ENCODE results near the gene GRK4. TPM values are rescaled to one million over a fixed set of nuclear protein-coding genes. Genes with fewer than 3 reads are reported as not detected.

GRK4 gene
- total and polyA plus RNA-seq, 10 of the 15 experiments (the other 5 are each of a cell fraction or from before 2014, with no cell fraction given): 1.1 to 4.0 (median 2.5) TPM

DNA sequence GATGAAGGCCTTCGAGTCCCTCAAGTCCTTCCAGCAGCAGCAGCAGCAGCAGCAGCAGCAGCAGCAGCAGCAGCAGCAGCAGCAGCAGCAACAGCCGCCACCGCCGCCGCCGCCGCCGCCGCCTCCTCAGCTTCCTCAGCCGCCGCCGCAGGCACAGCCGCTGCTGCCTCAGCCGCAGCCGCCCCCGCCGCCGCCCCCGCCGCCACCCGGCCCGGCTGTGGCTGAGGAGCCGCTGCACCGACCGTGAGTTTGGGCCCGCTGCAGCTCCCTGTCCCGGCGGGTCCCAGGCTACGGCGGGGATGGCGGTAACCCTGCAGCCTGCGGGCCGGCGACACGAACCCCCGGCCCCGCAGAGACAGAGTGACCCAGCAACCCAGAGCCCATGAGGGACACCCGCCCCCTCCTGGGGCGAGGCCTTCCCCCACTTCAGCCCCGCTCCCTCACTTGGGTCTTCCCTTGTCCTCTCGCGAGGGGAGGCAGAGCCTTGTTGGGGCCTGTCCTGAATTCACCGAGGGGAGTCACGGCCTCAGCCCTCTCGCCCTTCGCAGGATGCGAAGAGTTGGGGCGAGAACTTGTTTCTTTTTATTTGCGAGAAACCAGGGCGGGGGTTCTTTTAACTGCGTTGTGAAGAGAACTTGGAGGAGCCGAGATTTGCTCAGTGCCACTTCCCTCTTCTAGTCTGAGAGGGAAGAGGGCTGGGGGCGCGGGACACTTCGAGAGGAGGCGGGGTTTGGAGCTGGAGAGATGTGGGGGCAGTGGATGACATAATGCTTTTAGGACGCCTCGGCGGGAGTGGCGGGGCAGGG lies 111.7 kb downstream of the GRK4 start (continued):
- no peak for TF ChIP-seq ZBTB40 (IDR thresholded peaks at IDR 0.05; ENCODE audit: borderline replicate concordance)
- TF ChIP-seq JUNB (IDR thresholded peaks at IDR 0.05): 0 out of 2 replicates have a peak, but pooled peaks have one; percentile 7
- TF ChIP-seq STAT1 (conservative IDR thresholded peaks at IDR 0.05): 0 out of 2 replicates have a peak, but pooled peaks have one; percentile 20
- 0 out of 2 replicates have a peak, but pooled peaks have one; percentile 18 for TF ChIP-seq NBN (IDR thresholded peaks at IDR 0.05)
- TF ChIP-seq, protein P1, sequence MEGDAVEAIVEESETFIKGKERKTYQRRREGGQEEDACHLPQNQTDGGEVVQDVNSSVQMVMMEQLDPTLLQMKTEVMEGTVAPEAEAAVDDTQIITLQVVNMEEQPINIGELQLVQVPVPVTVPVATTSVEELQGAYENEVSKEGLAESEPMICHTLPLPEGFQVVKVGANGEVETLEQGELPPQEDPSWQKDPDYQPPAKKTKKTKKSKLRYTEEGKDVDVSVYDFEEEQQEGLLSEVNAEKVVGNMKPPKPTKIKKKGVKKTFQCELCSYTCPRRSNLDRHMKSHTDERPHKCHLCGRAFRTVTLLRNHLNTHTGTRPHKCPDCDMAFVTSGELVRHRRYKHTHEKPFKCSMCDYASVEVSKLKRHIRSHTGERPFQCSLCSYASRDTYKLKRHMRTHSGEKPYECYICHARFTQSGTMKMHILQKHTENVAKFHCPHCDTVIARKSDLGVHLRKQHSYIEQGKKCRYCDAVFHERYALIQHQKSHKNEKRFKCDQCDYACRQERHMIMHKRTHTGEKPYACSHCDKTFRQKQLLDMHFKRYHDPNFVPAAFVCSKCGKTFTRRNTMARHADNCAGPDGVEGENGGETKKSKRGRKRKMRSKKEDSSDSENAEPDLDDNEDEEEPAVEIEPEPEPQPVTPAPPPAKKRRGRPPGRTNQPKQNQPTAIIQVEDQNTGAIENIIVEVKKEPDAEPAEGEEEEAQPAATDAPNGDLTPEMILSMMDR (IDR thresholded peaks at IDR 0.05 in 2 of 3, conservative IDR thresholded peaks at IDR 0.05 in 1 of 3; ENCODE audit: control insufficient read depth in 2 of 3, extremely low read depth in 1 of 3, insufficient read depth in 1 of 3, low read depth in 3 of 3, low read length in 3 of 3): no peak
- no peak for TF ChIP-seq HDAC6 (IDR thresholded peaks at IDR 0.05; ENCODE audit: unreplicated experiment)
- TF ChIP-seq NRF1 (conservative IDR thresholded peaks at IDR 0.05; ENCODE audit: low read depth, low read length): no peak
- TF ChIP-seq, protein P2, sequence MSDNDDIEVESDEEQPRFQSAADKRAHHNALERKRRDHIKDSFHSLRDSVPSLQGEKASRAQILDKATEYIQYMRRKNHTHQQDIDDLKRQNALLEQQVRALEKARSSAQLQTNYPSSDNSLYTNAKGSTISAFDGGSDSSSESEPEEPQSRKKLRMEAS (IDR thresholded peaks at IDR 0.05; ENCODE audit: low read depth, low read length): no peak
- TF ChIP-seq EGR1 (IDR thresholded peaks at IDR 0.05; ENCODE audit: borderline replicate concordance in 1 of 2, low read depth in 2 of 2, low read length in 2 of 2): peak in 1 of 2 experiments; percentile 69; a peak in 2 of 3 replicates
- TF ChIP-seq TBL1XR1 (IDR thresholded peaks at IDR 0.05; ENCODE audit: low read depth, low read length): no peak
- no peak for TF ChIP-seq HDGF (IDR thresholded peaks at IDR 0.05)
- TF ChIP-seq CBFB (IDR thresholded peaks at IDR 0.05; ENCODE audit: low read depth): 0 out of 2 replicates have a peak, but pooled peaks have one; percentile 61
- TF ChIP-seq TARDBP (IDR thresholded peaks at IDR 0.05; ENCODE audit: borderline replicate concordance): no peak
- TF ChIP-seq, protein P3, sequence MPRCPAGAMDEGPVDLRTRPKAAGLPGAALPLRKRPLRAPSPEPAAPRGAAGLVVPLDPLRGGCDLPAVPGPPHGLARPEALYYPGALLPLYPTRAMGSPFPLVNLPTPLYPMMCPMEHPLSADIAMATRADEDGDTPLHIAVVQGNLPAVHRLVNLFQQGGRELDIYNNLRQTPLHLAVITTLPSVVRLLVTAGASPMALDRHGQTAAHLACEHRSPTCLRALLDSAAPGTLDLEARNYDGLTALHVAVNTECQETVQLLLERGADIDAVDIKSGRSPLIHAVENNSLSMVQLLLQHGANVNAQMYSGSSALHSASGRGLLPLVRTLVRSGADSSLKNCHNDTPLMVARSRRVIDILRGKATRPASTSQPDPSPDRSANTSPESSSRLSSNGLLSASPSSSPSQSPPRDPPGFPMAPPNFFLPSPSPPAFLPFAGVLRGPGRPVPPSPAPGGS (IDR thresholded peaks at IDR 0.05; ENCODE audit: borderline replicate concordance, insufficient read depth, low read depth, low read length, poor library complexity, severe bottlenecking): no peak
- no peak for TF ChIP-seq ZBED1 (IDR thresholded peaks at IDR 0.05; ENCODE audit: borderline replicate concordance)
- peak; percentile 71; the same call in 1 of the 2 replicates for TF ChIP-seq SPI1 (IDR thresholded peaks at IDR 0.05; ENCODE audit: borderline replicate concordance, insufficient read depth, low read depth, low read length)
- no peak for TF ChIP-seq SP1 (IDR thresholded peaks at IDR 0.05; ENCODE audit: low read depth, low read length)
- TF ChIP-seq CHD1 (IDR thresholded peaks at IDR 0.05; ENCODE audit: low read depth, low read length): no peak
- peak; percentile 20; the same call in 1 of the 2 replicates for TF ChIP-seq POLR2AphosphoS2 (IDR thresholded peaks at IDR 0.05; ENCODE audit: low read depth, low read length)
- no peak for TF ChIP-seq ZNF24 (IDR thresholded peaks at IDR 0.05)
- peak; percentile 89 for TF ChIP-seq ATF7 (IDR thresholded peaks at IDR 0.05; ENCODE audit: low read depth)
- no peak for TF ChIP-seq ZNF384 (IDR thresholded peaks at IDR 0.05; ENCODE audit: borderline replicate concordance, low read depth, low read length)
- TF ChIP-seq MEF2B (IDR thresholded peaks at IDR 0.05; ENCODE audit: partially characterized antibody, poor library complexity, severe bottlenecking): no peak
